Endothelial cell of umbilical vein (primary cell): ENCODE measurements around the gene ADCY2. TPM values are rescaled to one million over a fixed set of nuclear protein-coding genes. Genes with fewer than 3 reads are reported as not detected.

Experiments
- BruUV-seq: library from RNA; stranded (reverse); fragments of 400-500 nt; replicated peaks from 2 replicates; lab custom pipeline; 2021; lab: Mats Ljungman, UMichigan
- CTCF ChIA-PET: fragments of 300-600, 350-600 bp; sonication (Branson Sonifier 250); formaldehyde crosslinking; loops from one replicate; lab custom pipeline; 2021; ENCODE audit warnings: antibody characterized with exemption, inconsistent platforms; lab: Charles Lee
- POLR2A ChIA-PET: fragments of 300-600, 350-600 bp; sonication (Branson Sonifier 250); formaldehyde crosslinking; loops from one replicate; lab custom pipeline; 2021; ENCODE audit warnings: antibody characterized with exemption, inconsistent platforms; lab: Charles Lee
- DNase-seq: peaks from one replicate; pipeline ENCODE4 v3.0.0-alpha.2; 2011; ENCODE audit warnings: low read depth, low spot score
- FAIRE-seq: peaks from 2 replicates; lab custom pipeline; 2011; peaks lifted over from hg19 to GRCh38; lab: Jason Lieb, UNC
- H2AFZ ChIP-seq: 2 replicates; pipeline ENCODE4 v1.6.0; 2012; ENCODE audit warnings: low read depth, low read length, control low read depth, inconsistent platforms
- H3K27ac ChIP-seq: 2 replicates; pipeline ENCODE4 v1.5.1; 2011; ENCODE audit warnings: low read depth, mild to moderate bottlenecking, control low read depth, low read length, moderate library complexity; ENCODE audit not compliant: insufficient read depth
- H3K27me3 ChIP-seq, 2 experiments: 2 replicates each; pipeline versions ENCODE4 v1.6.0 to v1.6.1; 2011; ENCODE audit warnings: low read length in 2 of 2, mixed read lengths in 1 of 2; ENCODE audit not compliant: control insufficient read depth in 2 of 2, insufficient read depth in 2 of 2
- H3K36me3 ChIP-seq, 2 experiments: 2 replicates in 1 of 2; 3 replicates in 1 of 2; pipeline ENCODE4 v1.5.1; 2011; ENCODE audit warnings: low read length in 2 of 2, mild to moderate bottlenecking in 1 of 2, moderate library complexity in 1 of 2; ENCODE audit not compliant: control insufficient read depth in 2 of 2, insufficient read depth in 2 of 2; ENCODE audit errors: extremely low read depth in 1 of 2
- H3K4me1 ChIP-seq: 3 replicates; pipeline ENCODE4 v1.5.1; 2011; ENCODE audit warnings: mild to moderate bottlenecking, low read length; ENCODE audit not compliant: control insufficient read depth, insufficient read depth; ENCODE audit errors: extremely low read depth
- H3K4me2 ChIP-seq: 2 replicates; pipeline ENCODE4 v1.6.1; 2011; ENCODE audit warnings: low read length, control low read depth, mixed read lengths; ENCODE audit not compliant: insufficient read depth
- H3K4me3 ChIP-seq, 3 experiments: fragments of 200-600 bp in 1 of 3; sonication (generic), shearing (Covaris generic) in 1 of 3; replicated peaks in 1 of 3; 2 replicates each; pipeline ENCODE4 v1.5.1; 2011 to 2016; ENCODE audit warnings: control low read depth in 3 of 3, low read length in 3 of 3, mild to moderate bottlenecking in 2 of 3, inconsistent platforms in 1 of 3, low read depth in 1 of 3, moderate library complexity in 1 of 3; ENCODE audit not compliant: insufficient read depth in 1 of 3
- H3K79me2 ChIP-seq: 2 replicates; pipeline ENCODE4 v1.6.0; 2012; ENCODE audit warnings: low read length, inconsistent platforms; ENCODE audit not compliant: control insufficient read depth, insufficient read depth
- H3K9ac ChIP-seq: replicated peaks from 2 replicates; pipeline ENCODE3; 2011; ENCODE audit warnings: low read length, control low read depth; ENCODE audit not compliant: insufficient read depth; ENCODE audit errors: extremely low read depth
- H3K9me1 ChIP-seq: replicated peaks from 3 replicates; pipeline ENCODE4 v1.6.0; 2011; ENCODE audit warnings: mild to moderate bottlenecking, low read length; ENCODE audit not compliant: control insufficient read depth, insufficient read depth; ENCODE audit errors: extremely low read depth
- H3K9me3 ChIP-seq: replicated peaks from 2 replicates; pipeline ENCODE4 v1.5.1; 2012; ENCODE audit warnings: low read length, inconsistent platforms; ENCODE audit not compliant: control insufficient read depth, insufficient read depth
- H4K20me1 ChIP-seq: replicated peaks from 2 replicates; pipeline ENCODE3; 2011; ENCODE audit warnings: mild to moderate bottlenecking, low read length; ENCODE audit not compliant: control insufficient read depth, insufficient read depth; ENCODE audit errors: extremely low read depth
- EZH2 ChIP-seq: IDR thresholded peaks from 2 replicates; pipeline ENCODE4 v1.6.1; 2012; ENCODE audit warnings: borderline replicate concordance, low read depth, mild to moderate bottlenecking, moderate library complexity, low read length, inconsistent platforms; ENCODE audit not compliant: severe bottlenecking
- FOS ChIP-seq: IDR thresholded peaks from 2 replicates; pipeline ENCODE4 v1.6.1; 2011; ENCODE audit warnings: mild to moderate bottlenecking, low read length, moderate library complexity, borderline replicate concordance; ENCODE audit not compliant: insufficient read depth
- GATA2 ChIP-seq: IDR thresholded peaks from 2 replicates; pipeline ENCODE4 v1.7.0; 2011; ENCODE audit warnings: low read depth, mild to moderate bottlenecking, moderate library complexity, mixed read lengths, low read length; ENCODE audit not compliant: insufficient read length, insufficient read depth
- JUN ChIP-seq: IDR thresholded peaks from 2 replicates; pipeline ENCODE4 v1.6.1; 2011; ENCODE audit warnings: borderline replicate concordance, low read depth; ENCODE audit not compliant: insufficient read length, insufficient read depth
- POLR2A ChIP-seq: IDR thresholded peaks from 2 replicates; pipeline ENCODE4 v1.6.1; 2012; ENCODE audit warnings: low read depth, mild to moderate bottlenecking, control low read depth, low read length
- POLR2AphosphoS5 ChIP-seq: IDR thresholded peaks from 2 replicates; pipeline ENCODE4 v1.6.1; 2012; ENCODE audit warnings: low read depth, mild to moderate bottlenecking, control low read depth, low read length, moderate library complexity; ENCODE audit not compliant: insufficient read depth
- dilution Hi-C: fragments of 300-500 bp; cut with MboI; formaldehyde crosslinking; loops from one replicate; pipeline ENCODE4 v1.15.0; 2019; ENCODE audit warnings: low sequenced_read_pairs; ENCODE audit not compliant: extremely low pct_ligation_motif_present
- intact Hi-C: fragments of 100-400 bp; cut with micrococcal nuclease; formaldehyde crosslinking; loops from one replicate; pipeline ENCODE4 v1.10.0; 2022
- polyA plus RNA-seq, 4 experiments: library from polyadenylated mRNA; depleted of rRNA in 3 of 4; stranded (reverse) in 3 of 4; unstranded in 1 of 4; fragments of >200 nt; gene quantifications; 2 replicates each; pipeline versions ENCODE4 v1.2.1 to v1.2.3, GENCODE V29; 2011 to 2012; ENCODE audit warnings: missing spikeins in 1 of 4
- total RNA-seq: library from RNA; stranded (reverse); gene quantifications from 2 replicates; pipeline ENCODE4 v1.2.3, GENCODE V29; 2021
- TF ChIP-seq, protein P1 (sequence below), 2 donors: IDR thresholded peaks; 1 replicate in 1 of 2; 2 replicates in 1 of 2; pipeline ENCODE4 v1.5.1; 2011; ENCODE audit warnings: low read length in 2 of 2, mild to moderate bottlenecking in 2 of 2, moderate library complexity in 2 of 2, control low read depth in 1 of 2, inconsistent platforms in 1 of 2, low read depth in 1 of 2; ENCODE audit not compliant: insufficient read depth in 1 of 2; ENCODE audit errors: extremely low read depth in 1 of 2
- TF ChIP-seq, protein P2 (sequence below): IDR thresholded peaks from 2 replicates; pipeline ENCODE4 v1.6.1; 2011; ENCODE audit not compliant: insufficient read depth, insufficient read length

The ADCY2 gene
- total and polyA plus RNA-seq, 2 donors (not counting 3 experiments of a cell fraction or from before 2014, with no cell fraction given), result under 0.01 TPM; not detected in 1

DNA sequence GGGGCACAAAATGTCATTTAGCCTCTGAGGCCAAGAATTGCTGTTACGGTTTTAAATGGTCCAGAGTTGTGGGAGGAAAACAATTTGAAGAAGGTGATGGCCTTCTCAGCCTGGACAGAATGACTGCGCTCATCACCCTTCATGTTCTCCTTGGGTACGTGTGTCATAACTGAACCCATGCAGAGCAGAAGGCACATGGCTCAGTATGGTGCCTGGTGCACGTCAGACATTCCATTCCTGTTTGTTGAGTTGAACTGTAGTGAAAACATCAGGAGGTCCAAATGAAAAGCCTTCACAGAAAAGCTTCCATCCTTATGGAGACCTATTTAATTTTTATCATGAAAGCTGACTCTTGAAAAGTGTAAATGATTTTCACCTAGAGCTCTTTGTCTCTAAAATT, 321.8 kb downstream of the ADCY2 start:
- Histone ChIP-seq H3K4me2 (no peak overlapping the region), H3K9me1 (no peaks in the 10 kb centered on the region), H3K79me2 (no peaks in the 10 kb centered on the region), H4K20me1 (no peaks in the 10 kb centered on the region), H2AFZ (no peak overlapping the region), H3K27me3 (no peaks in the 10 kb centered on the region), H3K36me3 (no peaks in the 10 kb centered on the region), H3K27ac (no peak overlapping the region), H3K9ac (no peak overlapping the region), H3K4me1 (no peaks in the 10 kb centered on the region), H3K9me3 (peaks cover 2% of the 10 kb centered on the region), H3K4me3 (no peak overlapping the region)
- intact Hi-C loops, result no loop called here
- TF ChIP-seq, protein P1, sequence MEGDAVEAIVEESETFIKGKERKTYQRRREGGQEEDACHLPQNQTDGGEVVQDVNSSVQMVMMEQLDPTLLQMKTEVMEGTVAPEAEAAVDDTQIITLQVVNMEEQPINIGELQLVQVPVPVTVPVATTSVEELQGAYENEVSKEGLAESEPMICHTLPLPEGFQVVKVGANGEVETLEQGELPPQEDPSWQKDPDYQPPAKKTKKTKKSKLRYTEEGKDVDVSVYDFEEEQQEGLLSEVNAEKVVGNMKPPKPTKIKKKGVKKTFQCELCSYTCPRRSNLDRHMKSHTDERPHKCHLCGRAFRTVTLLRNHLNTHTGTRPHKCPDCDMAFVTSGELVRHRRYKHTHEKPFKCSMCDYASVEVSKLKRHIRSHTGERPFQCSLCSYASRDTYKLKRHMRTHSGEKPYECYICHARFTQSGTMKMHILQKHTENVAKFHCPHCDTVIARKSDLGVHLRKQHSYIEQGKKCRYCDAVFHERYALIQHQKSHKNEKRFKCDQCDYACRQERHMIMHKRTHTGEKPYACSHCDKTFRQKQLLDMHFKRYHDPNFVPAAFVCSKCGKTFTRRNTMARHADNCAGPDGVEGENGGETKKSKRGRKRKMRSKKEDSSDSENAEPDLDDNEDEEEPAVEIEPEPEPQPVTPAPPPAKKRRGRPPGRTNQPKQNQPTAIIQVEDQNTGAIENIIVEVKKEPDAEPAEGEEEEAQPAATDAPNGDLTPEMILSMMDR (IDR thresholded peaks at IDR 0.05; ENCODE audit: extremely low read depth in 1 of 2, insufficient read depth in 1 of 2, low read depth in 1 of 2, low read length in 2 of 2), result no peak
- no peak for TF ChIP-seq FOS
- no peak for TF ChIP-seq EZH2
- TF ChIP-seq POLR2AphosphoS5, result no peak
- no peak for TF ChIP-seq POLR2A
- TF ChIP-seq GATA2, result no peak
- dilution Hi-C loops, result no loop called here
- POLR2A ChIA-PET, result no interaction called here
- no TSS peak for BruUV-seq
- no peak for FAIRE-seq
- DNase-seq, result no peak
- CTCF ChIA-PET, result no interaction called here

DNA sequence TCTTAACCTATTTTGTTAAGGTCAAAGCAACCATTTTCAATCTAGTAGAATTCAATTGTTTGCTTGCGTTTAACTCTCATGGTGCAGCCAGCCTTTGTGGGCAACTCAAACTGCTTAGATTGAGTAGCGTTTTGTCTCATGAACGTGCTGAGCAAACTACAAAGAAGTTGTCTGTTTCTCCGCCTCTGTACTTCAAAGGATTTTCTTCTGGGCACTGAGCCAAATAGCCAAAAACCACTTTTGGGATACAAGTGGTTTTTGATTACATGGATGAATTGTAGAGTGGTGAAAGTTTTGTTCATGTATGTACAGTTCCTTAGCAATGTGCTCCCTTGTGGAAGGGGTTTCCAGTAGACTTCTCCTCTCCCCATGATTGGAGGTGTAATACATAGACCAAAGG, 332.1 kb downstream of the ADCY2 start:
- Histone ChIP-seq H3K4me2 (no peak overlapping the region), H3K36me3 (no peaks in the 10 kb centered on the region), H4K20me1 (no peaks in the 10 kb centered on the region), H3K79me2 (no peaks in the 10 kb centered on the region), H3K9me1 (no peaks in the 10 kb centered on the region), H3K27ac (no peak overlapping the region), H3K4me3 (no peak overlapping the region), H3K9ac (no peak overlapping the region), H3K4me1 (no peaks in the 10 kb centered on the region), H3K9me3 (no peaks in the 10 kb centered on the region), H2AFZ (no peak overlapping the region), H3K27me3 (no peaks in the 10 kb centered on the region)
- ChIA-PET POLR2A (no interaction called here), CTCF (no interaction called here)
- dilution Hi-C loops, result no loop called here
- FAIRE-seq (no peak), DNase-seq (no peak)
- BruUV-seq, result no TSS peak
- intact Hi-C loops, result no loop called here
- TF ChIP-seq, protein P1 (IDR thresholded peaks at IDR 0.05; ENCODE audit: extremely low read depth in 1 of 2, insufficient read depth in 1 of 2, low read depth in 1 of 2, low read length in 2 of 2), result no peak
- TF ChIP-seq FOS (no peak), GATA2 (no peak), JUN (no peak), POLR2A (no peak)
- TF ChIP-seq, protein P2, sequence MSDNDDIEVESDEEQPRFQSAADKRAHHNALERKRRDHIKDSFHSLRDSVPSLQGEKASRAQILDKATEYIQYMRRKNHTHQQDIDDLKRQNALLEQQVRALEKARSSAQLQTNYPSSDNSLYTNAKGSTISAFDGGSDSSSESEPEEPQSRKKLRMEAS, result no peak
